GM21423 (cell line): Measurements from ENCODE around the gene BMF.

Experiments
- ATAC-seq: cut with Tn5 transposase; IDR thresholded peaks from one replicate; pipeline ENCODE4 v1.9.1; 2021; ENCODE audit warnings: mild to moderate bottlenecking, moderate library complexity; ENCODE audit not compliant: unreplicated experiment

BMF gene

GRCh38 chr15:40067921-40068624, 40.6 kb downstream of the BMF start:
- no peak for ATAC-seq

- ATAC-seq, result no peak
Observed at GRCh38 chr15:40066589-40066988, 42.1 kb downstream of the BMF start.

GRCh38 chr15:40065166-40065565, 43.5 kb downstream of the BMF start:
- ATAC-seq, result no peak

- peak; percentile 38 for ATAC-seq
Observed at GRCh38 chr15:40064231-40064894, 44.3 kb downstream of the BMF start.

- ATAC-seq, result no peak
Observed at GRCh38 chr15:40063563-40064011, 45.1 kb downstream of the BMF start.

- ATAC-seq, result no peak
Observed at GRCh38 chr15:40062816-40063562, 45.7 kb downstream of the BMF start.

GRCh38 chr15:40061212-40061901, 47.3 kb downstream of the BMF start:
- no peak for ATAC-seq

GRCh38 chr15:40060236-40060961, 48.3 kb downstream of the BMF start:
- no peak for ATAC-seq

GRCh38 chr15:40059821-40060220, 48.9 kb downstream of the BMF start:
- no peak for ATAC-seq

GRCh38 chr15:40058476-40059140, 50.1 kb downstream of the BMF start:
- ATAC-seq, result no peak

- ATAC-seq, result no peak
Observed at GRCh38 chr15:40055576-40056293, 52.9 kb downstream of the BMF start.

- ATAC-seq, result peak; percentile 73
Observed at GRCh38 chr15:40054855-40055575, 53.7 kb downstream of the BMF start.

GRCh38 chr15:40054605-40054854, 54.1 kb downstream of the BMF start:
- ATAC-seq, result peak; percentile 36

- ATAC-seq, result peak; percentile 35
Observed at GRCh38 chr15:40053831-40054604, 54.7 kb downstream of the BMF start.

- ATAC-seq, result no peak
Observed at GRCh38 chr15:40053079-40053830, 55.4 kb downstream of the BMF start.

- no peak for ATAC-seq
Observed at GRCh38 chr15:40052604-40053003, 56.1 kb downstream of the BMF start.

- ATAC-seq, result no peak
Observed at GRCh38 chr15:40051616-40052415, 56.9 kb downstream of the BMF start.
